Measurements from ENCODE around the gene MAN1C1.

DNA sequence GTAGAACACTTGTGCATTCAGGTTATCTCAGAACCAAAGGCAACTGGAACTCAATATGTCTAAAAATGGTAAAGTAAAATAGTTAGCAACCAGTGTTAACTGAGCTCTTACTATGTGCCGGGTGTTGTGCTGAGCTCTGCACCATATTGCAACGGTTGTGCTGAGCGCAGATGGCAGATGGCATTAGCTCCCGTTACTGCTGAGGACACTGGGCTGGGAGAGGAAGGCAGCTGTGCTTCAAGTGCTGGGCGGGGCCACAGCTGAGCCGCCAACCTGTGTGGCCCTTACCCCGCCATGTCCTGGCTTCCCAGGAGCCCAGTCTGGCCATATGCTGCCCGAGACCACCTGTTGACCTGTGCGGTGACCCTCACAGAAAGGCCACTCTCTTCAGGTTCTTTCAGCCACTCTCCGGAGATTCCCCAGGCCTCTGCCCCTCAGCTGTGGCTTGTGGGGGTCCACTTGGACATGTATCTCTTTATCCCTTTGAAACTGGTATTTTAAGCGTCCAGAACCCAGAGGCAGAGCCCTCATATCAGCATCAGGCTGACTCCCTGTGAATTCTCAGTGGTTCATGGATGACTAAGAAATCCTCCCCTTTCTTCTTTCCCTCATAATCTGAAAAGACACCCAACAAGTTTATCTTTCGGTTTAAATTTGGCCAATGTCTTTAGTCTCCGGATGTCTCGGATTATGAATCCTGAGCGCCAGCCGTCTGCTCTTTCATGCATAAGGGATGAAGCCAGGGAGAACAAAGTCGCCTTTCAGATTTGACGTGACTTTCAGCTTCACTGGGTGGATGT, 46.8 kb upstream of the MAN1C1 start:
- TF ChIP-seq STAT1 (conservative IDR thresholded peaks at IDR 0.05) (no peak), ZBTB33 (IDR thresholded peaks at IDR 0.05) (no peak)
- TF ChIP-seq, protein P1, sequence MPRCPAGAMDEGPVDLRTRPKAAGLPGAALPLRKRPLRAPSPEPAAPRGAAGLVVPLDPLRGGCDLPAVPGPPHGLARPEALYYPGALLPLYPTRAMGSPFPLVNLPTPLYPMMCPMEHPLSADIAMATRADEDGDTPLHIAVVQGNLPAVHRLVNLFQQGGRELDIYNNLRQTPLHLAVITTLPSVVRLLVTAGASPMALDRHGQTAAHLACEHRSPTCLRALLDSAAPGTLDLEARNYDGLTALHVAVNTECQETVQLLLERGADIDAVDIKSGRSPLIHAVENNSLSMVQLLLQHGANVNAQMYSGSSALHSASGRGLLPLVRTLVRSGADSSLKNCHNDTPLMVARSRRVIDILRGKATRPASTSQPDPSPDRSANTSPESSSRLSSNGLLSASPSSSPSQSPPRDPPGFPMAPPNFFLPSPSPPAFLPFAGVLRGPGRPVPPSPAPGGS (IDR thresholded peaks at IDR 0.05; ENCODE audit: borderline replicate concordance, insufficient read depth, low read depth, low read length, poor library complexity, severe bottlenecking), result no peak

All from GM12878 (cell line).